Lower leg skin (tissue), 4 donors: ENCODE results near the gene CA5A. TPM values are rescaled to one million over a fixed set of nuclear protein-coding genes. Genes with fewer than 3 reads are reported as not detected.
"Not testable (repeated sequence)": the region's sequence is repeated elsewhere in the genome, so short reads cannot be mapped to it uniquely, and the experiment has no call there.

ENCODE experiments used
- DNase-seq, 2 donors: peaks; one replicate each; pipeline ENCODE4 v3.0.0-alpha.2; 2019; ENCODE audit warnings: low spot score in 2 of 2
- H3K4me3 ChIP-seq: fragments of 200-600 bp; sonication (generic); 2 replicates; pipeline ENCODE4 v1.5.1; 2017; ENCODE audit warnings: mild to moderate bottlenecking, low read depth; ENCODE audit not compliant: poor library complexity, severe bottlenecking
- POLR2A ChIP-seq, 2 donors: fragments of 450-650 bp; IDR thresholded peaks; one replicate each; pipeline ENCODE4 v1.6.1; 2016 to 2017; ENCODE audit warnings: antibody characterized with exemption in 2 of 2, mild to moderate bottlenecking in 1 of 2, moderate library complexity in 1 of 2
- WGBS, 2 donors: methylation state at CpG; one replicate each; pipeline ENCODE4 v1.1.5; 2018; 5-methylcytosine and 5-hydroxymethylcytosine counted together
- intact Hi-C: fragments of 100-400 bp; cut with DNase I; formaldehyde crosslinking; loops from one replicate; pipeline ENCODE4 v1.15.0; 2023; ENCODE audit warnings: low total_unique reads
- total RNA-seq, 4 donors: library from RNA; depleted of rRNA; stranded (reverse); fragments of >200 nt; gene quantifications; one replicate each; pipeline ENCODE4 v1.1.0, GENCODE V29; 2016
- TF ChIP-seq, protein P1 (sequence below), 3 donors: fragments of 450-650 bp; IDR thresholded peaks; one replicate each; pipeline ENCODE4 v1.5.1; 2016; ENCODE audit warnings: antibody characterized with exemption in 3 of 3, mild to moderate bottlenecking in 3 of 3, moderate library complexity in 2 of 3

The CA5A gene
- total RNA-seq, 4 donors from 2014 or later: not detected

DNA sequence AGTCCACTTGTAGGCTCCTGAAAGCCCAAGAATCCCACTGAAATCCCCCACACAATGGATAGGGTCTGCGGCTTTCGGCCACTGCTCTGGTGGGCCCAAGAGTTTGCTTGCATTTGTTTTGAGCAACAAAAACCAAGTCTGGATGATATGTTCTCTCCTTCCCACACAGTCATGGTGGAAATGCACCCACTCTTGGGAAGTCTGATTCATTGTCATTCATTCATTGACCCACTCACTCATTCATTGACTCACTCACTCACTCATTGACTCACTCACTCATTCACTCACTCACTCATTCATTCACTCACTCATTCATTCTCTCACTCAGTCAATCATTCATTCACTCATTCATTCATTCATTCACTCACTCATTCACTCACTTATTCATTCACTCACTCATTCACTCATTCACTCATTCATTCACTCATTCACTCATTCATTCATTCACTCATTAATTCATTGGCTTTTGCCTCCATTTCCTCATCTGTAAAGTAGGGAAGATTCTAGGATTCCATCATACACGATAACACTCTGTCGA lies 2.2 kb upstream of the CA5A start:
- intact Hi-C loops: no loop called here
- no peak for DNase-seq
- H3K4me3 ChIP-seq: no peak overlapping the region
- TF ChIP-seq, protein P1, sequence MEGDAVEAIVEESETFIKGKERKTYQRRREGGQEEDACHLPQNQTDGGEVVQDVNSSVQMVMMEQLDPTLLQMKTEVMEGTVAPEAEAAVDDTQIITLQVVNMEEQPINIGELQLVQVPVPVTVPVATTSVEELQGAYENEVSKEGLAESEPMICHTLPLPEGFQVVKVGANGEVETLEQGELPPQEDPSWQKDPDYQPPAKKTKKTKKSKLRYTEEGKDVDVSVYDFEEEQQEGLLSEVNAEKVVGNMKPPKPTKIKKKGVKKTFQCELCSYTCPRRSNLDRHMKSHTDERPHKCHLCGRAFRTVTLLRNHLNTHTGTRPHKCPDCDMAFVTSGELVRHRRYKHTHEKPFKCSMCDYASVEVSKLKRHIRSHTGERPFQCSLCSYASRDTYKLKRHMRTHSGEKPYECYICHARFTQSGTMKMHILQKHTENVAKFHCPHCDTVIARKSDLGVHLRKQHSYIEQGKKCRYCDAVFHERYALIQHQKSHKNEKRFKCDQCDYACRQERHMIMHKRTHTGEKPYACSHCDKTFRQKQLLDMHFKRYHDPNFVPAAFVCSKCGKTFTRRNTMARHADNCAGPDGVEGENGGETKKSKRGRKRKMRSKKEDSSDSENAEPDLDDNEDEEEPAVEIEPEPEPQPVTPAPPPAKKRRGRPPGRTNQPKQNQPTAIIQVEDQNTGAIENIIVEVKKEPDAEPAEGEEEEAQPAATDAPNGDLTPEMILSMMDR (IDR thresholded peaks at IDR 0.05): no peak
- no peak for TF ChIP-seq POLR2A (IDR thresholded peaks at IDR 0.05)
- WGBS, 2 donors: 93 to 94% methylated on average over 4 of the region's 4 CpGs

DNA sequence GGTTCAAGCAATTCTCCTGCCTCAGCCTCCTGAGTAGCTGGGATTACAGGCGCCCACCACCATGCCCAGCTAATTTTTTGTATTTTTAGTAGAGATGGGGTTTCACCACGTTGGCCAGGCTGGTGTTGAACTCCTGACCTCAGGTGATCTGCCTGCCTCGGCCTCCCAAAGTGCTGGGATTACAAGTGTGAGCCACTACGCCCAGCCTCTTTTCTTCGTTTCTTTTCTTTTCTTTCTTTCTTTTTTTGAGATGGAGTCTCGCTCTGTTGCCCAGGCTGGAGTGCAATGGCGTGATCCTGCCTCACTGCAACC lies 858 bp upstream of the CA5A start:
- H3K4me3 ChIP-seq, intact Hi-C loops, DNase-seq: not testable (repeated sequence)
- 88% methylated on average over 7 of the region's 7 CpGs for WGBS, 2 donors

DNA sequence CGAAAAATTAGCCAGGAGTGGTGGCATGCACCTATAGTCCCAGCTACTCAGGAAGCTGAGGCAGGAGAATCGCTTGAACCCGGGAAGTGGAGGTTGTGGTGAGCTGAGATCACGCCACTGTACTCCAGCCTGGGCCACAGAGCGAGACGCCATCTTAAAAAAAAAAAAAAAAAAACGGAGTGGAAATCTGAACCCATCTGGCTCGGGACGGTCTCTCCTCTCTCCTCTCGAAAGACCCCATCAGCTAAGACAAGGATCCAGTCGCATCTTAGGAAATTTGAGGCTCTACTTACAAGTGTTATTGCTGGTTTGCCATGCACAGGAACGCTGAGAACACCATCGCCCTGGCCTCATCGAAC lies 334 bp downstream of the CA5A start:
- intact Hi-C loops, H3K4me3 ChIP-seq, DNase-seq: not testable (repeated sequence)
- WGBS, 2 donors: 89 to 91% methylated on average over 14 of the region's 14 CpGs

DNA sequence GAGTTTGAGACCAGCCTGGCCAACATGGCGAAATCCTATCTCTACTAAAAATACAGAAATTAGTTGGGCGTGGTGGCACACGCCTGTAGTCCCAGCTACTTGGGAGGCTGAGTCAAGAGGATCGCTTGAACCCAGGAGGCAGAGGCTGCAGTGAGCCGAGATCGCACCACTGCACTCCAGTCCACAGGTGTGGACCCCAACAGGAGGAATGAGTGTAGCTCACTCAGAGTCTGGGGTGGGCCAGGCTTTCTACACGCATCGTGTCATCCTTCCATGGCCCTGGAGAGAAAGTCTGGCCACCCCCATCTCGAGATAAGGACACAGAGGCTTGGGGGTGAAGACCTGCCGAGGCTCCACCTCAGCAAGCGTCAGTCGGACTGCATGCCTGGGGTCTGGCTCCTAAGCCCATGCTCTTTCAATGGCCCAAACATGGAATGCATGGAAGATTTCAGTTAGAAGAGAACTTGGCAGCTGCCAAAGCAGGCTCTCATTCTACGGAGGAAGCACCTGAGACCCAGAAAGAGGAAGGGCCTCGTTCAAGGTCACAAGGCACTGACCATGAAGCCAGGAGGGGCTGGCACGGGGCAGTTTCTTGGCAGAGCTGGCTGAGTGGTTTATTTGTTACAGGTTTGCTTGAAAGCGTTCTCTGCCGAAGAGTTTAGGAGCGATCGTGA lies 1.4 kb downstream of the CA5A start:
- H3K4me3 ChIP-seq, DNase-seq, intact Hi-C loops: not testable (repeated sequence)
- WGBS, 2 donors: 81 to 86% methylated on average over 16 to 19 of the region's 19 CpGs

DNA sequence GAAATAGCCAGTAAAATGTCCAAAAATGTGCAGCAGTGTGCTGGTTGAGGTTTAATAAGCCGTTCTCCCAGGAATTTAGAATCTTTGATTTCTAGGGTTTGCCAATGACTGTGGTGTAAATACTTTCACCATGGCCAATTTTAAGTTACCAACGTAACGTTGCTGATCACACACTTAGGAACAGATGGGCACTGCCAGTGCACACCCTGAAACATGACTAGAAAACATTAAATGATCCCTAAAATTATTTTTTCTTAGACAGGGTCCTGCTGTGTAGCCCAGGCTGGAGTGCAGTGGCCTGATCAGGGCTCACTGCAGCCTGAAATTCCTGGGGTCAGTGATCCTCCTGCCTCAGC lies 3.2 kb downstream of the CA5A start:
- intact Hi-C loops: no loop called here
- DNase-seq: no peak
- no peak for TF ChIP-seq POLR2A (IDR thresholded peaks at IDR 0.05)
- TF ChIP-seq, protein P1 (IDR thresholded peaks at IDR 0.05): no peak
- 87 to 89% methylated on average over 3 of the region's 3 CpGs for WGBS, 2 donors
- H3K4me3 ChIP-seq: no peak overlapping the region

DNA sequence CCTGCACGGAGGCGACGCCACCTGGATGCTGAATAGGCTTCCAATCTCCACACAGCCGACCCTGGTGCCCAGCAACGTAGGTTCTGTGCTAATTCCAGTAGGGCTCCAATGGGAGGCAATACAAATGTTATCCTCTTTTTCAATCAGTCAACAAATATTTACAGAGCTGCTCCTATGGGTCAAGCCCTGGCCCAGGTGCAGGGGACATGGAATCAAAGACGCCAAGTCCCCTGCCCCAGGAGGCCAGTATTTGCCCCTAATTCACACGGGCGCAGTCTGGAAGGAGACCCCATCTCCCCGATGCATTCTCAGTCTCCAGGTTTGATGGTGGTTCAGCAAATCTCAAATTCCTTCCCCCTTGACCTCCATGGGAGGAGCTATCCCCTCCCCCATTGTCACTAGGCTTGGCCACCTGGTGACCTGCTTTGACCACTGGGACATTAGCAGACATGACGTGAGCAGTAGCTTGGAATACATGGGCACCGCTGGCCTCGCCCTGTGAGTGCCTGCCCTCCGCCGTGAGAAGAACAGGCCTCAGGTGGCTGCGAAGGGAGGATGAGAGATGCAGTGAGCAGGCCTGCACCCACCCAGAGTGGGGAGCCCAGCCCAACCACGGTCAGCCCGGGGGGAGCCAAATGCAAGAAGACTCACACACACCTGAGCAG lies 3.7 kb downstream of the CA5A start:
- WGBS, 2 donors: 94 to 95% methylated on average over 13 of the region's 17 CpGs
- DNase-seq, intact Hi-C loops, H3K4me3 ChIP-seq: not testable (repeated sequence)

DNA sequence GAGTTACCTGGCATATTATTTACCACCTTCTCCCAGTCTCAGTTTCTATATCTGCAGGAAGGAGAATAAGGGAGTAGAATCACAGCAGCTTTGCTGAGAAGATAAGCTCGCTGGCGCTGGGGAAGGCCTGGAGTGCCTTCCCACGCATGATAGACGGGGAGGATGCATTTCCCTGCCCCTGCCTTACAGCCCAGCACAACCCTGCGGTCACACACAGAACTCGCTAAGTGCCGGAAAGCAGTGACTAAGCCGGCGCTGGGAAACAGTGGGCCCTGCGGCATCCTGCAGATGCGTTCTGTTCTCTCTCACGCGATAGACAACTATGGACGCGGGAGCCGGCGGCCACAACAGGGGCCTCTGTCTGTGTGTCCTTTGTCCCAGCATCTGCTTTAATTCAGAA lies 4.8 kb downstream of the CA5A start:
- intact Hi-C loops: no loop called here
- WGBS, 2 donors: 75 to 92% methylated on average over 17 of the region's 17 CpGs
- DNase-seq: no peak
- TF ChIP-seq, protein P1 (IDR thresholded peaks at IDR 0.05): no peak
- no peak for TF ChIP-seq POLR2A (IDR thresholded peaks at IDR 0.05)
- no peak overlapping the region for H3K4me3 ChIP-seq

DNA sequence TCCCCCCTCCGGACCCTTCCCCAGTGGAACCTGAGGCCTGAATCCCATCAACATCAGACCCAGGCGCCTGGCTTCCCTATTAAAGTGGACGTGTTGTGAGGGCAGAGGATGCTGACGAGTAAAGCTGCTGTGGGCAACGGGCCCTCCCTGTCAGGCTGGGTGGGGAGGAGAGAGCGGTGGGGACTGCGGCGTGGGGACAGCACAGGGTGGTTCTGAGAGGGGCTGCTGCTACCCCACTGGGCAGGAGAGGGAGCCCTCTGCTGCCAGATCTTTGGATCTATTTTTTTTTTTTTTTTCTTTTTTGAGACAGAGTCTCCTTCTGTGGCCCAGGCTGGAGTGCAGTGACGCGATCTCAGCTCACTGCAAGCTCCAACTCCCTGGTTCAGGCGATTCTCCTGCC lies 5.9 kb downstream of the CA5A start:
- no peak for DNase-seq
- TF ChIP-seq, protein P1 (IDR thresholded peaks at IDR 0.05): no peak
- no peak for TF ChIP-seq POLR2A (IDR thresholded peaks at IDR 0.05)
- WGBS, 2 donors: 50 to 57% methylated on average over 11 of the region's 11 CpGs
- H3K4me3 ChIP-seq: no peak overlapping the region
- intact Hi-C loops: no loop called here
